GM18951 (cell line): Measurements from ENCODE around the gene THRB.

ENCODE experiments used
- POLR2A ChIP-seq: IDR thresholded peaks from 4 replicates; pipeline ENCODE4 v1.6.1; 2011; ENCODE audit warnings: mild to moderate bottlenecking; ENCODE audit not compliant: insufficient read length, insufficient read depth; ENCODE audit errors: extremely low read depth
- in situ Hi-C: fragments of 300-500 bp; cut with MboI; formaldehyde crosslinking; loops from one replicate; pipeline ENCODE4 v1.12.0; 2022; ENCODE audit warnings: low sequenced_read_pairs, mixed read lengths, inconsistent platforms; ENCODE audit not compliant: unreplicated experiment

Gene THRB

GRCh38 chr3:24504772-24505171, 10.1 kb upstream of the THRB start:
- in situ Hi-C loops: no loop called here
- TF ChIP-seq POLR2A: no peak

GRCh38 chr3:24503616-24504113, 9.0 kb upstream of the THRB start:
- TF ChIP-seq POLR2A: no peak
- in situ Hi-C loops: no loop called here

- TF ChIP-seq POLR2A: no peak
- in situ Hi-C loops: no loop called here
Measured at GRCh38 chr3:24502690-24503089, 8.0 kb upstream of the THRB start.

GRCh38 chr3:24500806-24501205, 6.2 kb upstream of the THRB start:
- in situ Hi-C loops: no loop called here
- no peak for TF ChIP-seq POLR2A

GRCh38 chr3:24499991-24500390, 5.3 kb upstream of the THRB start:
- TF ChIP-seq POLR2A: no peak
- in situ Hi-C loops: no loop called here

- in situ Hi-C loops: no loop called here
Measured at GRCh38 chr3:24498796-24499195, 4.1 kb upstream of the THRB start.

GRCh38 chr3:24498391-24498790, 3.7 kb upstream of the THRB start:
- in situ Hi-C loops: no loop called here
- no peak for TF ChIP-seq POLR2A

More at GRCh38 chr3:24498796-24499195, 4.1 kb upstream of the THRB start:
- TF ChIP-seq POLR2A: no peak

GRCh38 chr3:24497942-24498341, 3.3 kb upstream of the THRB start:
- in situ Hi-C loops: no loop called here

GRCh38 chr3:24496529-24497482, 2.2 kb upstream of the THRB start:
- no peak for TF ChIP-seq POLR2A

More at GRCh38 chr3:24497942-24498341, 3.3 kb upstream of the THRB start:
- no peak for TF ChIP-seq POLR2A

GRCh38 chr3:24495326-24495994, 810 bp upstream of the THRB start:
- TF ChIP-seq POLR2A: no peak
- in situ Hi-C loops: no loop called here

More at GRCh38 chr3:24496529-24497482, 2.2 kb upstream of the THRB start:
- in situ Hi-C loops: no loop called here

GRCh38 chr3:24493746-24494617, 668 bp downstream of the THRB start:
- in situ Hi-C loops: no loop called here
- no peak for TF ChIP-seq POLR2A

GRCh38 chr3:24492971-24493551, 1.6 kb downstream of the THRB start:
- in situ Hi-C loops: no loop called here
- no peak for TF ChIP-seq POLR2A
